ENCODE results near the gene UFSP1.

DNA sequence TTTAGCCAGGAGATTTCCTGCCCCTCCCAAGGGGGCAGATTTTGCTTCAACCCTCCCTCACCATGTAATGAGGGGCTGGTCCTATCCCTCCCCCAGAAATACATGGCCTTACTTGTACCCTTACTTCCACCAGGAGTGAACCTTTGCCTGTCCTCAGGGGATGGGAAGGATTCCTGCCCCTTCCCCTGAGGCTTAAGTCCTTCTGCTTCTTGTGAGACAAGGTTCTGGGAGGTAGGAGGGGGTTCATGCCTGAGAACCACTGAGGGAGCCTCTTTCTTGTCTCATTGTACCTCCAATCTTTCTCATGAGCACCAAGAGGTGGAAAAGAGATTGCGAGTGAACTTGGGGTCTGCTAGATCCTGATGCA lies 40.3 kb upstream of the UFSP1 start:
- TF ChIP-seq YY1 (IDR thresholded peaks at IDR 0.05; ENCODE audit: insufficient read depth, insufficient read length) (no peak), SUZ12 (IDR thresholded peaks at IDR 0.05; ENCODE audit: extremely low read depth, insufficient read depth, insufficient read length) (no peak), ZNF274 (IDR thresholded peaks at IDR 0.05; ENCODE audit: low read depth, low read length) (no peak)

Data from NT2/D1 (cell line).